ENCODE data around the gene FOXL3. TPM values are rescaled to one million over a fixed set of nuclear protein-coding genes. Genes with fewer than 3 reads are reported as not detected.

The FOXL3 gene
- total and polyA plus RNA-seq, 2 donors (not counting 1 experiment from before 2014, with no cell fraction given): not detected

- H4K20me1 ChIP-seq (ENCODE audit: control insufficient read depth, insufficient read depth, low read length, poor library complexity, severe bottlenecking): no peaks in the 10 kb centered on the region
- H3K4me2 ChIP-seq (replicated peaks; ENCODE audit: low read depth, low read length, poor library complexity, severe bottlenecking): no peak overlapping the region
- H3K27ac ChIP-seq (ENCODE audit: low read length in 2 of 2): no peak overlapping the region
- H3K4me3 ChIP-seq (ENCODE audit: control extremely low read depth in 1 of 5, extremely low read depth in 1 of 5, insufficient read depth in 1 of 5, low read depth in 2 of 5, low read length in 4 of 5): no peak overlapping the region
- DNase-seq: no peak
- ChIA-PET CTCF (no interaction called here), POLR2A (no interaction called here)
- TF ChIP-seq, protein P1, sequence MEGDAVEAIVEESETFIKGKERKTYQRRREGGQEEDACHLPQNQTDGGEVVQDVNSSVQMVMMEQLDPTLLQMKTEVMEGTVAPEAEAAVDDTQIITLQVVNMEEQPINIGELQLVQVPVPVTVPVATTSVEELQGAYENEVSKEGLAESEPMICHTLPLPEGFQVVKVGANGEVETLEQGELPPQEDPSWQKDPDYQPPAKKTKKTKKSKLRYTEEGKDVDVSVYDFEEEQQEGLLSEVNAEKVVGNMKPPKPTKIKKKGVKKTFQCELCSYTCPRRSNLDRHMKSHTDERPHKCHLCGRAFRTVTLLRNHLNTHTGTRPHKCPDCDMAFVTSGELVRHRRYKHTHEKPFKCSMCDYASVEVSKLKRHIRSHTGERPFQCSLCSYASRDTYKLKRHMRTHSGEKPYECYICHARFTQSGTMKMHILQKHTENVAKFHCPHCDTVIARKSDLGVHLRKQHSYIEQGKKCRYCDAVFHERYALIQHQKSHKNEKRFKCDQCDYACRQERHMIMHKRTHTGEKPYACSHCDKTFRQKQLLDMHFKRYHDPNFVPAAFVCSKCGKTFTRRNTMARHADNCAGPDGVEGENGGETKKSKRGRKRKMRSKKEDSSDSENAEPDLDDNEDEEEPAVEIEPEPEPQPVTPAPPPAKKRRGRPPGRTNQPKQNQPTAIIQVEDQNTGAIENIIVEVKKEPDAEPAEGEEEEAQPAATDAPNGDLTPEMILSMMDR (IDR thresholded peaks at IDR 0.05): no peak
- no peak for TF ChIP-seq EZH2 (IDR thresholded peaks at IDR 0.05; ENCODE audit: borderline replicate concordance, insufficient read depth, low read depth, low read length, poor library complexity, severe bottlenecking)
- no peak overlapping the region for H3K27ac Mint-ChIP-seq
- no peaks in the 10 kb centered on the region for H3K9me3 Mint-ChIP-seq (ENCODE audit: insufficient read depth)
- no peaks in the 10 kb centered on the region for H3K36me3 ChIP-seq (replicated peaks in 1 of 2; ENCODE audit: control extremely low read depth in 1 of 2, control insufficient read depth in 1 of 2, extremely low read depth in 1 of 2, insufficient read depth in 2 of 2, low read length in 1 of 2)
- no peaks in the 10 kb centered on the region for H3K4me1 ChIP-seq (ENCODE audit: control insufficient read depth in 2 of 2, insufficient read depth in 2 of 2, low read length in 2 of 2)
- H3K79me2 ChIP-seq (ENCODE audit: control insufficient read depth, insufficient read depth, low read length): no peaks in the 10 kb centered on the region
- intact Hi-C loops (cut with micrococcal nuclease): no loop called here
- no peak for ATAC-seq (ENCODE audit: low read depth)
- H3K9ac ChIP-seq (ENCODE audit: low read length): no peak overlapping the region
- H3K4me3 Mint-ChIP-seq: no peak overlapping the region
- H3K9me3 ChIP-seq (ENCODE audit: control extremely low read depth in 1 of 3, control insufficient read depth in 2 of 3, insufficient read depth in 1 of 3, low read length in 2 of 3): peaks cover 0 to 12% (median 0%) of the 10 kb centered on the region in 3 donors
- WGBS (ENCODE audit: insufficient coverage): 90% methylated on average over 17 of the region's 18 CpGs
- H3K27me3 ChIP-seq (replicated peaks in 1 of 4; ENCODE audit: control extremely low read depth in 1 of 4, control insufficient read depth in 3 of 4, insufficient read depth in 4 of 4, low read length in 3 of 4): peaks cover 0 to 24% (median 2%) of the 10 kb centered on the region in 4 experiments
- peaks cover 15% of the 10 kb centered on the region for H3K27me3 Mint-ChIP-seq
- H2AFZ ChIP-seq (ENCODE audit: insufficient read depth, low read depth, low read length, poor library complexity, severe bottlenecking): no peak overlapping the region
- no peaks in the 10 kb centered on the region for H3K4me1 Mint-ChIP-seq
These were observed 3.7 kb upstream of the FOXL3 start for GRCh38 chr7:286266-286665.

GRCh38 chr7:288671-289101 lies 1.3 kb upstream of the FOXL3 start:
- POLR2A ChIA-PET: no interaction called here
- Histone ChIP-seq H3K27ac (ENCODE audit: low read length in 2 of 2) (no peak overlapping the region), H3K36me3 (replicated peaks in 1 of 2; ENCODE audit: control extremely low read depth in 1 of 2, control insufficient read depth in 1 of 2, extremely low read depth in 1 of 2, insufficient read depth in 2 of 2, low read length in 1 of 2) (no peaks in the 10 kb centered on the region), H3K27me3 (replicated peaks in 1 of 4; ENCODE audit: control extremely low read depth in 1 of 4, control insufficient read depth in 3 of 4, insufficient read depth in 4 of 4, low read length in 3 of 4) (peaks cover 0 to 35% (median 4%) of the 10 kb centered on the region in 4 experiments), H3K4me2 (replicated peaks; ENCODE audit: low read depth, low read length, poor library complexity, severe bottlenecking) (no peak overlapping the region), H3K79me2 (ENCODE audit: control insufficient read depth, insufficient read depth, low read length) (no peaks in the 10 kb centered on the region), H3K9ac (ENCODE audit: low read length) (no peak overlapping the region), H4K20me1 (ENCODE audit: control insufficient read depth, insufficient read depth, low read length, poor library complexity, severe bottlenecking) (no peaks in the 10 kb centered on the region), H3K4me3 (ENCODE audit: control extremely low read depth in 1 of 5, extremely low read depth in 1 of 5, insufficient read depth in 1 of 5, low read depth in 2 of 5, low read length in 4 of 5) (no peak overlapping the region), H3K9me3 (ENCODE audit: control extremely low read depth in 1 of 3, control insufficient read depth in 2 of 3, insufficient read depth in 1 of 3, low read length in 2 of 3) (no peaks in the 10 kb centered on the region), H2AFZ (ENCODE audit: insufficient read depth, low read depth, low read length, poor library complexity, severe bottlenecking) (no peak overlapping the region), H3K4me1 (ENCODE audit: control insufficient read depth in 2 of 2, insufficient read depth in 2 of 2, low read length in 2 of 2) (no peaks in the 10 kb centered on the region)
- CTCF ChIA-PET: no interaction called here
- WGBS (ENCODE audit: insufficient coverage): 76% methylated on average over 12 of the region's 14 CpGs
- intact Hi-C loops (cut with micrococcal nuclease): no loop called here
- DNase-seq (no peak), ATAC-seq (ENCODE audit: low read depth) (no peak)
- no peaks in the 10 kb centered on the region for H3K4me1 Mint-ChIP-seq
- no peak overlapping the region for H3K4me3 Mint-ChIP-seq
- no peak overlapping the region for H3K27ac Mint-ChIP-seq
- H3K27me3 Mint-ChIP-seq: peaks cover 28% of the 10 kb centered on the region
- TF ChIP-seq EZH2 (IDR thresholded peaks at IDR 0.05; ENCODE audit: borderline replicate concordance, insufficient read depth, low read depth, low read length, poor library complexity, severe bottlenecking): no peak
- TF ChIP-seq, protein P1 (IDR thresholded peaks at IDR 0.05): no peak
- no peaks in the 10 kb centered on the region for H3K9me3 Mint-ChIP-seq (ENCODE audit: insufficient read depth)
